NT2/D1 (cell line): ENCODE measurements around the gene ZBTB47.

Source experiments
- DNase-seq: peaks from one replicate; pipeline ENCODE4 v3.0.0-alpha.2; 2011; ENCODE audit warnings: low read depth, low spot score
- H3K27me3 ChIP-seq: 2 replicates; pipeline ENCODE4 v1.6.0; 2011; ENCODE audit warnings: mild to moderate bottlenecking; ENCODE audit not compliant: insufficient read length, insufficient read depth
- H3K36me3 ChIP-seq: 2 replicates; pipeline ENCODE4 v1.6.1; 2011; ENCODE audit warnings: mild to moderate bottlenecking, low read length, mixed read lengths; ENCODE audit not compliant: insufficient read depth, insufficient read length
- H3K4me1 ChIP-seq: 2 replicates; pipeline ENCODE4 v1.5.1; 2011; ENCODE audit not compliant: insufficient read depth, insufficient read length
- H3K4me3 ChIP-seq: 2 replicates; pipeline ENCODE4 v1.5.1; 2011; ENCODE audit warnings: low read depth; ENCODE audit not compliant: insufficient read length
- H3K9ac ChIP-seq: 2 replicates; pipeline ENCODE4 v1.6.0; 2011; ENCODE audit warnings: low read depth; ENCODE audit not compliant: insufficient read length
- H3K9me3 ChIP-seq: 2 replicates; pipeline ENCODE4 v1.5.1; 2011; ENCODE audit warnings: mild to moderate bottlenecking, low read length; ENCODE audit not compliant: insufficient read depth
- SUZ12 ChIP-seq: IDR thresholded peaks from 2 replicates; pipeline ENCODE4 v1.6.1; 2011; ENCODE audit not compliant: insufficient read length, insufficient read depth; ENCODE audit errors: extremely low read depth
- YY1 ChIP-seq: IDR thresholded peaks from 2 replicates; pipeline ENCODE4 v1.6.1; 2011; ENCODE audit not compliant: insufficient read length, insufficient read depth
- ZNF274 ChIP-seq: IDR thresholded peaks from 2 replicates; pipeline ENCODE4 v1.6.1; 2011; ENCODE audit warnings: mild to moderate bottlenecking, low read depth, low read length

Gene ZBTB47

GRCh38 chr3:42705058-42705767, 51.7 kb downstream of the ZBTB47 start:
- no peak for TF ChIP-seq ZNF274
- no peak for TF ChIP-seq SUZ12
- no peak for TF ChIP-seq YY1
- Histone ChIP-seq H3K9me3 (no peaks in the 10 kb centered on the region), H3K9ac (no peak overlapping the region), H3K4me1 (peaks cover 12% of the 10 kb centered on the region), H3K36me3 (no peaks in the 10 kb centered on the region), H3K27me3 (no peaks in the 10 kb centered on the region), H3K4me3 (no peak overlapping the region)
- DNase-seq, result no peak

GRCh38 chr3:42705962-42706585, 52.6 kb downstream of the ZBTB47 start:
- no peaks in the 10 kb centered on the region for H3K36me3 ChIP-seq
- peaks cover 7% of the 10 kb centered on the region for H3K4me1 ChIP-seq
- no peak overlapping the region for H3K9ac ChIP-seq
- no peaks in the 10 kb centered on the region for H3K27me3 ChIP-seq
- H3K4me3 ChIP-seq, result no peak overlapping the region
- TF ChIP-seq ZNF274 (no peak), YY1 (no peak), SUZ12 (no peak)
- no peaks in the 10 kb centered on the region for H3K9me3 ChIP-seq
- no peak for DNase-seq

- H3K9ac ChIP-seq, result no peak overlapping the region
- H3K4me3 ChIP-seq, result no peak overlapping the region
- no peaks in the 10 kb centered on the region for H3K9me3 ChIP-seq
- DNase-seq, result no peak
- TF ChIP-seq YY1 (no peak), ZNF274 (no peak), SUZ12 (no peak)
- no peaks in the 10 kb centered on the region for H3K36me3 ChIP-seq
- no peaks in the 10 kb centered on the region for H3K27me3 ChIP-seq
- H3K4me1 ChIP-seq, result peaks cover 9% of the 10 kb centered on the region
These were observed 53.5 kb downstream of the ZBTB47 start for GRCh38 chr3:42706721-42707619.

- TF ChIP-seq ZNF274 (no peak), SUZ12 (no peak), YY1 (no peak)
- no peak for DNase-seq
- Histone ChIP-seq H3K9me3 (no peaks in the 10 kb centered on the region), H3K36me3 (no peaks in the 10 kb centered on the region), H3K4me1 (peaks cover 15% of the 10 kb centered on the region), H3K27me3 (no peaks in the 10 kb centered on the region), H3K4me3 (no peak overlapping the region), H3K9ac (no peak overlapping the region)
These were observed 54.3 kb downstream of the ZBTB47 start for GRCh38 chr3:42707620-42708355.

GRCh38 chr3:42708611-42709151, 55.2 kb downstream of the ZBTB47 start:
- DNase-seq, result no peak
- Histone ChIP-seq H3K4me3 (no peak overlapping the region), H3K9ac (no peak overlapping the region), H3K9me3 (no peaks in the 10 kb centered on the region), H3K27me3 (no peaks in the 10 kb centered on the region), H3K4me1 (peaks cover 13% of the 10 kb centered on the region), H3K36me3 (no peaks in the 10 kb centered on the region)
- TF ChIP-seq YY1, result no peak
- TF ChIP-seq SUZ12, result no peak
- no peak for TF ChIP-seq ZNF274

- DNase-seq, result no peak
- Histone ChIP-seq H3K36me3 (no peaks in the 10 kb centered on the region), H3K9ac (no peak overlapping the region), H3K4me1 (peaks cover 13% of the 10 kb centered on the region), H3K27me3 (no peaks in the 10 kb centered on the region), H3K9me3 (no peaks in the 10 kb centered on the region), H3K4me3 (no peak overlapping the region)
- TF ChIP-seq SUZ12 (no peak), ZNF274 (no peak), YY1 (no peak)
These were observed 56.1 kb downstream of the ZBTB47 start for GRCh38 chr3:42709621-42710020.
